GM23338 (cell line): ENCODE data around the gene ZPBP2. TPM values are rescaled to one million over a fixed set of nuclear protein-coding genes. Genes with fewer than 3 reads are reported as not detected.
"Not testable (repeated sequence)": the region's sequence is repeated elsewhere in the genome, so short reads cannot be mapped to it uniquely, and the experiment has no call there.

Experiments
- ATAC-seq: fragments of 200-7000 bp; cut with Tn5 transposase; 3 replicates; pipeline ENCODE4 v1.9.1; 2020
- DNase-seq: peaks from one replicate; pipeline ENCODE4 v3.0.0-alpha.2; 2015; ENCODE audit warnings: low spot score
- H2AFZ ChIP-seq: fragments of 200-600 bp; sonication (generic); 2 replicates; pipeline ENCODE4 v1.8.0; 2016; ENCODE audit warnings: antibody characterized with exemption, mild to moderate bottlenecking, moderate library complexity
- H3F3A ChIP-seq: fragments of 200-600 bp; sonication (generic); replicated peaks from 2 replicates; pipeline ENCODE4 v1.8.0; 2017; ENCODE audit warnings: antibody characterized with exemption, mixed run types, low read depth
- H3K27ac ChIP-seq: fragments of 200-600 bp; sonication (generic); 2 replicates; pipeline ENCODE4 v1.6.1; 2016; ENCODE audit warnings: low read depth
- H3K27me3 ChIP-seq: fragments of 200-600 bp; sonication (generic); 2 replicates; pipeline ENCODE4 v1.8.0; 2016; ENCODE audit warnings: mild to moderate bottlenecking, mixed run types, moderate library complexity; ENCODE audit not compliant: insufficient read depth
- H3K36me3 ChIP-seq: fragments of 200-600 bp; sonication (generic); 2 replicates; pipeline ENCODE4 v1.8.0; 2016; ENCODE audit warnings: mild to moderate bottlenecking; ENCODE audit not compliant: insufficient read depth
- H3K4me1 ChIP-seq: fragments of 200-600 bp; sonication (generic); 2 replicates; pipeline ENCODE4 v1.8.0; 2016; ENCODE audit warnings: mild to moderate bottlenecking, moderate library complexity; ENCODE audit not compliant: insufficient read depth
- H3K4me2 ChIP-seq: fragments of 200-600 bp; sonication (generic); 2 replicates; pipeline ENCODE4 v1.7.1; 2017; ENCODE audit warnings: mixed run types
- H3K4me3 ChIP-seq: fragments of 200-600 bp; sonication (generic); 2 replicates; pipeline ENCODE4 v1.6.1; 2016; ENCODE audit warnings: mixed run types
- H3K79me2 ChIP-seq: fragments of 200-600 bp; sonication (generic); replicated peaks from 2 replicates; pipeline ENCODE4 v1.8.0; 2017; ENCODE audit warnings: mild to moderate bottlenecking; ENCODE audit not compliant: insufficient read depth
- H3K9me2 ChIP-seq: fragments of 200-600 bp; sonication (generic); 2 replicates; pipeline ENCODE4 v1.8.0; 2017; ENCODE audit not compliant: insufficient read depth
- H4K20me1 ChIP-seq: fragments of 200-600 bp; sonication (generic); replicated peaks from 2 replicates; pipeline ENCODE4 v1.8.0; 2017; ENCODE audit warnings: mild to moderate bottlenecking; ENCODE audit not compliant: insufficient read depth
- H3K27ac Mint-ChIP-seq: 2 replicates; pipeline ENCODE4 v1.8.0; 2020; ENCODE audit warnings: inconsistent platforms, mild to moderate bottlenecking, moderate library complexity, mixed read lengths
- H3K27me3 Mint-ChIP-seq: 3 replicates; pipeline ENCODE4 v1.8.0; 2022; ENCODE audit warnings: low read depth, mild to moderate bottlenecking, moderate library complexity, mixed read lengths, inconsistent platforms; ENCODE audit not compliant: insufficient read depth, poor library complexity
- H3K36me3 Mint-ChIP-seq: 3 replicates; pipeline ENCODE4 v1.8.0; 2021; ENCODE audit warnings: low read depth, mild to moderate bottlenecking, inconsistent platforms, moderate library complexity, mixed read lengths
- H3K4me1 Mint-ChIP-seq: 3 replicates; pipeline ENCODE4 v1.8.0; 2020; ENCODE audit warnings: mild to moderate bottlenecking, inconsistent platforms, mixed read lengths
- H3K4me3 Mint-ChIP-seq: 3 replicates; pipeline ENCODE4 v1.8.0; 2021; ENCODE audit warnings: moderate library complexity, mild to moderate bottlenecking, inconsistent platforms, mixed read lengths
- H3K9me3 Mint-ChIP-seq: 3 replicates; pipeline ENCODE4 v1.8.0; 2020; ENCODE audit warnings: moderate library complexity, mild to moderate bottlenecking, inconsistent platforms, mixed read lengths
- CREB1 ChIP-seq: fragments of 250-450 bp; sonication (Bioruptor Pico); IDR thresholded peaks from 2 replicates; pipeline ENCODE4 v1.5.0; 2020; ENCODE audit warnings: low read depth, mild to moderate bottlenecking, moderate library complexity
- ETS1 ChIP-seq: IDR thresholded peaks from 2 replicates; pipeline ENCODE4 v1.6.1; 2016; ENCODE audit warnings: antibody characterized with exemption
- EZH2phosphoT487 ChIP-seq: fragments of 200-600 bp; sonication (generic); IDR thresholded peaks from one replicate; pipeline ENCODE4 v1.8.1; 2018; ENCODE audit warnings: antibody characterized with exemption; ENCODE audit not compliant: unreplicated experiment
- POLR2AphosphoS5 ChIP-seq: IDR thresholded peaks from 2 replicates; pipeline ENCODE4 v1.6.1; 2016; ENCODE audit warnings: antibody characterized with exemption, low read depth
- REST ChIP-seq: IDR thresholded peaks from one replicate; pipeline ENCODE4 v1.6.1; 2018; ENCODE audit warnings: antibody characterized with exemption; ENCODE audit not compliant: unreplicated experiment
- STAT1 ChIP-seq: IDR thresholded peaks from one replicate; pipeline ENCODE4 v1.6.1; 2016; ENCODE audit warnings: antibody characterized with exemption; ENCODE audit not compliant: unreplicated experiment
- ZNF114 ChIP-seq: fragments of 250-450 bp; sonication (Bioruptor Pico); IDR thresholded peaks from 2 replicates; pipeline ENCODE4 v1.5.0; 2020; ENCODE audit warnings: mild to moderate bottlenecking, moderate library complexity
- ZNF331 ChIP-seq: fragments of 250-450 bp; sonication (Bioruptor Pico); IDR thresholded peaks from 2 replicates; pipeline ENCODE4 v1.5.0; 2020; ENCODE audit warnings: low read depth, mild to moderate bottlenecking, moderate library complexity
- polyA plus RNA-seq: library from polyadenylated mRNA; unstranded; fragments of >200 nt; fragmentation: Nextera tagmentation; extraction: Ambion mirVana; gene quantifications from 2 replicates; pipeline ENCODE4 v1.2.1, GENCODE V29; 2016
- total RNA-seq: library from RNA; depleted of rRNA; stranded (reverse); fragments of >200 nt; shearing (Covaris generic); gene quantifications from 2 replicates; pipeline ENCODE4 v1.2.3, GENCODE V29; 2014
- TF ChIP-seq, protein P1 (sequence below), 2 experiments: fragments of 200-600 bp in 1 of 2; sonication (generic) in 1 of 2; conservative IDR thresholded peaks; 2 replicates each; pipeline versions ENCODE4 v1.5.1 to v1.6.1; 2016 to 2017; ENCODE audit warnings: antibody characterized with exemption in 2 of 2, low read depth in 2 of 2, mild to moderate bottlenecking in 2 of 2, moderate library complexity in 1 of 2

ZPBP2 gene
- total and polyA plus RNA-seq, 2 experiments from 2014 or later, result not detected

DNA sequence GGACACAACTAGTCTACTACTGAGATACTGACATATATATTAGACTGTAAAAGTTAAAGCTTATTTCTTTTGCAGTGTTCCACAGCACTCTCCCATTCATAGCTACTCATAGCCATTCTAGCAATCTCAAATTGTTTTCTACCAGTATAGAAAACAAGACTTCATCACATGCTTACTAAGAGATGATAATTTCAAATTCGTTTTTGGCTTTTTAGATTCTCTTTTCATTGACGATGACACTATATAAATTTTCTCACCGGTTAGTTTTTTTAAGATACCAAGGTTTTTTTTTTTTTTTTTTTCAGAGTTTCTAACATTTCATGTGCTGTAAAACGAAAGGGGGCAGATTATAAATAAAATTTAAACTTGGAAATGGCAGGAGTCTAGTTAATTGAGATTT, 21.8 kb upstream of the ZPBP2 start:
- no peak for TF ChIP-seq CREB1
- no peak for TF ChIP-seq POLR2AphosphoS5
- TF ChIP-seq EZH2phosphoT487, result no peak
- TF ChIP-seq STAT1, result no peak
- no peak for TF ChIP-seq ETS1
- no peak for TF ChIP-seq REST
- TF ChIP-seq ZNF331, result no peak
- peaks cover 3% of the 10 kb centered on the region for H3K27me3 Mint-ChIP-seq
- H3K27ac Mint-ChIP-seq, result no peak overlapping the region
- 0 out of 2 replicates have a peak, but pooled peaks cover 3% of the 10 kb centered on the region for H3K9me2 ChIP-seq
- no peak overlapping the region for H2AFZ ChIP-seq
- H3K4me1 ChIP-seq, result no peaks in the 10 kb centered on the region
- no peak for ATAC-seq
- no peak overlapping the region for H3K27ac ChIP-seq
- no peaks in the 10 kb centered on the region for H3K9me3 Mint-ChIP-seq
- H3F3A ChIP-seq, result no peaks in the 10 kb centered on the region
- no peaks in the 10 kb centered on the region for H4K20me1 ChIP-seq
- no peak overlapping the region for H3K4me3 Mint-ChIP-seq
- no peaks in the 10 kb centered on the region for H3K79me2 ChIP-seq
- H3K4me3 ChIP-seq, result no peak overlapping the region
- H3K36me3 Mint-ChIP-seq, result no peaks in the 10 kb centered on the region
- H3K4me2 ChIP-seq, result no peak overlapping the region
- H3K27me3 ChIP-seq, result no peaks in the 10 kb centered on the region
- no peaks in the 10 kb centered on the region for H3K36me3 ChIP-seq
- H3K4me1 Mint-ChIP-seq, result no peaks in the 10 kb centered on the region
- DNase-seq, result no peak

- H3K36me3 Mint-ChIP-seq, result no peaks in the 10 kb centered on the region
- Histone ChIP-seq H3F3A (no peaks in the 10 kb centered on the region), H3K27me3 (no peaks in the 10 kb centered on the region), H3K4me3 (no peak overlapping the region), H3K9me2 (0 out of 2 replicates have a peak, but pooled peaks cover 3% of the 10 kb centered on the region), H2AFZ (no peak overlapping the region), H4K20me1 (no peaks in the 10 kb centered on the region), H3K79me2 (no peaks in the 10 kb centered on the region), H3K4me2 (no peak overlapping the region), H3K36me3 (no peaks in the 10 kb centered on the region), H3K4me1 (no peaks in the 10 kb centered on the region), H3K27ac (no peak overlapping the region)
- H3K27me3 Mint-ChIP-seq, result peaks cover 2% of the 10 kb centered on the region
- no peak for DNase-seq
- no peak overlapping the region for H3K27ac Mint-ChIP-seq
- no peak for ATAC-seq
- H3K9me3 Mint-ChIP-seq, result no peaks in the 10 kb centered on the region
- no peak for TF ChIP-seq ETS1
- TF ChIP-seq ZNF114 (CRISPR knock-in tag), result no peak
- TF ChIP-seq ZNF331, result no peak
- TF ChIP-seq STAT1, result no peak
- no peak for TF ChIP-seq POLR2AphosphoS5
- TF ChIP-seq, protein P1, sequence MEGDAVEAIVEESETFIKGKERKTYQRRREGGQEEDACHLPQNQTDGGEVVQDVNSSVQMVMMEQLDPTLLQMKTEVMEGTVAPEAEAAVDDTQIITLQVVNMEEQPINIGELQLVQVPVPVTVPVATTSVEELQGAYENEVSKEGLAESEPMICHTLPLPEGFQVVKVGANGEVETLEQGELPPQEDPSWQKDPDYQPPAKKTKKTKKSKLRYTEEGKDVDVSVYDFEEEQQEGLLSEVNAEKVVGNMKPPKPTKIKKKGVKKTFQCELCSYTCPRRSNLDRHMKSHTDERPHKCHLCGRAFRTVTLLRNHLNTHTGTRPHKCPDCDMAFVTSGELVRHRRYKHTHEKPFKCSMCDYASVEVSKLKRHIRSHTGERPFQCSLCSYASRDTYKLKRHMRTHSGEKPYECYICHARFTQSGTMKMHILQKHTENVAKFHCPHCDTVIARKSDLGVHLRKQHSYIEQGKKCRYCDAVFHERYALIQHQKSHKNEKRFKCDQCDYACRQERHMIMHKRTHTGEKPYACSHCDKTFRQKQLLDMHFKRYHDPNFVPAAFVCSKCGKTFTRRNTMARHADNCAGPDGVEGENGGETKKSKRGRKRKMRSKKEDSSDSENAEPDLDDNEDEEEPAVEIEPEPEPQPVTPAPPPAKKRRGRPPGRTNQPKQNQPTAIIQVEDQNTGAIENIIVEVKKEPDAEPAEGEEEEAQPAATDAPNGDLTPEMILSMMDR (conservative IDR thresholded peaks at IDR 0.05; ENCODE audit: low read depth in 2 of 2), result no peak
- peaks cover 4% of the 10 kb centered on the region; the same call in 1 of the 3 replicates for H3K4me1 Mint-ChIP-seq
- no peak overlapping the region for H3K4me3 Mint-ChIP-seq
These were observed 19.4 kb upstream of the ZPBP2 start for GRCh38 chr17:39848600-39848999.

DNA sequence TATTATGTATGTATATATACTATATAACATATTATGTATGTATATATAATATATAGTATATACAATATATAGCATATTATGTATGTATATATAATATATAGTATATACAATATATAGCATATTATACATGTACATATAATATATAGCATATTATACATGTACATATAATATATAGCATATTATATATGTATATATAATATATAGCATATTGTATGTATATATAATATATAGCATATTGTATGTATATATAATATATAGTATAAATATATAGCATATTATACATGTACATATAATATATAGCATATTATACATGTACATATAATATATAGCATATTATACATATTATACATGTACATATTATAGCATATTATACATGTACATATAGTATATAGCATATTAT, 17.8 kb upstream of the ZPBP2 start:
- DNase-seq, H3K4me1 ChIP-seq, H3K4me2 ChIP-seq, H3K36me3 Mint-ChIP-seq, H3K36me3 ChIP-seq, ATAC-seq, H3K79me2 ChIP-seq, H3K9me3 Mint-ChIP-seq, H3K4me3 Mint-ChIP-seq, H3K27ac Mint-ChIP-seq, H3F3A ChIP-seq, H3K27me3 ChIP-seq, H3K9me2 ChIP-seq, H3K27me3 Mint-ChIP-seq, H2AFZ ChIP-seq, H4K20me1 ChIP-seq, H3K4me3 ChIP-seq, H3K4me1 Mint-ChIP-seq, H3K27ac ChIP-seq: not testable (repeated sequence)
